OCI-LY1 (cell line): Measurements from ENCODE around the gene LRIG1.

Experiments
- EZH2 ChIP-seq: fragments of 200-600 bp; sonication (generic), shearing (Covaris generic); IDR thresholded peaks from 2 replicates; pipeline ENCODE4 v1.8.0; 2017; ENCODE audit warnings: borderline replicate concordance, mixed run types, mild to moderate bottlenecking, antibody characterized with exemption, low read length, moderate library complexity, mixed read lengths
- TF ChIP-seq, protein P1 (sequence below): fragments of 200-600 bp; sonication (generic), shearing (Covaris generic); IDR thresholded peaks from 2 replicates; pipeline ENCODE4 v1.5.1; 2017; ENCODE audit warnings: mild to moderate bottlenecking, antibody characterized with exemption, low read length, moderate library complexity, mixed read lengths

DNA sequence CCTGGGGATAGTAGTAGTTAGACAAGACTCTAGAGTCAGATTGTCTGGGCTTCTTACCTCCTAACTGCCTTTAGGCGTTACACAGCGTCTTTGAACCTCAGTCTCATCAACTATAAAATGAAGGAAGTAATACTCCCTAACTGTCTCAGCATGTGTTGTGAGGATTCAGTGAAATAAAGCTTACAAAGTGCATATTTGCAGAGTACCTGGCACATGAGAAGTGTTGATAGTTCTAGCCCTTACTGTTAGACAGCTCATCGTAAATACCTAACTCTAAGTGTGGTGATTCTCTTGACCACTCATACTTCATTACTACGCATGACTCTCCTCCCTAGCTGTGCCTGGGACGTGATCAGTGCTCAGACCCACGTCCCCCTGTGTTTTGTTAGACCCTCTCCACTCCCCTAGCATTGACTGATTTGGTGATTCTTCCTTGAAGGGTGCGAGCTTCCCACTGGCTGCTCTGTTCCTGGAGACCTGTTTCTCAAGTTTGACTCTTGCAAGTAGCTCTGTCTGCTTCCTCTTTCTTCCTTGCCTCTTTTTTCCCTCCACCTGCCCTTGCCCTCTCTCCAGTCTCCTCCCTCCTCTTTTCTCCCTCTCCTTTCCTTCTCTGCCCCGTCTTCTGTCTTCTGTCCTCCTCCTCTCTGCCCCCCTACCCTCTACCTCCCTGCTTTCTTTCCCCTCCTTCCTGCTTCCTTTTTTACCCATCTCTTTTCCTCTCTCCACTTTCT lies 155.8 kb downstream of the LRIG1 start:
- TF ChIP-seq, protein P1, sequence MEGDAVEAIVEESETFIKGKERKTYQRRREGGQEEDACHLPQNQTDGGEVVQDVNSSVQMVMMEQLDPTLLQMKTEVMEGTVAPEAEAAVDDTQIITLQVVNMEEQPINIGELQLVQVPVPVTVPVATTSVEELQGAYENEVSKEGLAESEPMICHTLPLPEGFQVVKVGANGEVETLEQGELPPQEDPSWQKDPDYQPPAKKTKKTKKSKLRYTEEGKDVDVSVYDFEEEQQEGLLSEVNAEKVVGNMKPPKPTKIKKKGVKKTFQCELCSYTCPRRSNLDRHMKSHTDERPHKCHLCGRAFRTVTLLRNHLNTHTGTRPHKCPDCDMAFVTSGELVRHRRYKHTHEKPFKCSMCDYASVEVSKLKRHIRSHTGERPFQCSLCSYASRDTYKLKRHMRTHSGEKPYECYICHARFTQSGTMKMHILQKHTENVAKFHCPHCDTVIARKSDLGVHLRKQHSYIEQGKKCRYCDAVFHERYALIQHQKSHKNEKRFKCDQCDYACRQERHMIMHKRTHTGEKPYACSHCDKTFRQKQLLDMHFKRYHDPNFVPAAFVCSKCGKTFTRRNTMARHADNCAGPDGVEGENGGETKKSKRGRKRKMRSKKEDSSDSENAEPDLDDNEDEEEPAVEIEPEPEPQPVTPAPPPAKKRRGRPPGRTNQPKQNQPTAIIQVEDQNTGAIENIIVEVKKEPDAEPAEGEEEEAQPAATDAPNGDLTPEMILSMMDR = no peak
- no peak for TF ChIP-seq EZH2
